Naive thymus-derived CD4-positive, alpha-beta T cell (primary cell): ENCODE measurements around the gene ROBO3. TPM values are rescaled to one million over a fixed set of nuclear protein-coding genes. Genes with fewer than 3 reads are reported as not detected.

Experiments used
- ATAC-seq: fragments of 150-1000 bp; cut with Tn5 transposase; 2 replicates; pipeline ENCODE4 v1.10.0; 2021; ENCODE audit warnings: mild to moderate bottlenecking, moderate library complexity
- CTCF ChIA-PET: fragments of 350-600 bp; sonication (Branson Sonifier 250); formaldehyde crosslinking; loops from one replicate; lab custom pipeline; 2021; ENCODE audit warnings: antibody characterized with exemption; lab: Charles Lee
- POLR2A ChIA-PET: fragments of 350-600 bp; sonication (Branson Sonifier 250); formaldehyde crosslinking; loops from one replicate; lab custom pipeline; 2021; ENCODE audit warnings: antibody characterized with exemption, inconsistent platforms; lab: Charles Lee
- DNase-seq, 9 donors: peaks; one replicate each; pipeline versions ENCODE4 v3.0.0 to v3.0.0-alpha.2; 2020 to 2022; ENCODE audit warnings: mixed read lengths in 1 of 9
- H3K27ac ChIP-seq: one replicate; pipeline ENCODE4 v1.7.0; 2013; ENCODE audit warnings: mild to moderate bottlenecking, low read depth, low read length, moderate library complexity
- H3K27me3 ChIP-seq, 2 donors: one replicate each; pipeline ENCODE4 v1.7.0; 2013; ENCODE audit warnings: low read length in 2 of 2, mild to moderate bottlenecking in 2 of 2, moderate library complexity in 2 of 2; ENCODE audit not compliant: control insufficient read depth in 2 of 2, insufficient read depth in 2 of 2
- H3K36me3 ChIP-seq, 3 experiments: 1 replicate in 2 of 3; 2 replicates in 1 of 3; pipeline ENCODE4 v1.7.0; 2013; ENCODE audit warnings: low read length in 3 of 3, mild to moderate bottlenecking in 3 of 3, moderate library complexity in 1 of 3; ENCODE audit not compliant: insufficient read depth in 3 of 3, control insufficient read depth in 2 of 3
- H3K4me1 ChIP-seq, 2 donors: one replicate each; pipeline ENCODE4 v1.7.0; 2013; ENCODE audit warnings: low read length in 2 of 2, mild to moderate bottlenecking in 2 of 2, moderate library complexity in 1 of 2; ENCODE audit not compliant: control insufficient read depth in 2 of 2, insufficient read depth in 2 of 2
- H3K4me3 ChIP-seq: 2 replicates; pipeline ENCODE4 v1.7.0; 2013; ENCODE audit warnings: mild to moderate bottlenecking, low read length
- H3K9me3 ChIP-seq, 3 experiments: 1 replicate in 2 of 3; 2 replicates in 1 of 3; pipeline ENCODE4 v1.7.0; 2013; ENCODE audit warnings: low read length in 3 of 3; ENCODE audit not compliant: control insufficient read depth in 2 of 3
- H3K27ac Mint-ChIP-seq, 9 donors: one replicate each; pipeline ENCODE4 v1.8.0; 2020 to 2022; ENCODE audit warnings: mixed read lengths in 9 of 9, mild to moderate bottlenecking in 8 of 9, moderate library complexity in 5 of 9, inconsistent platforms in 2 of 9
- H3K27me3 Mint-ChIP-seq, 5 donors: one replicate each; pipeline ENCODE4 v1.8.0; 2021 to 2022; ENCODE audit warnings: mixed read lengths in 5 of 5, mild to moderate bottlenecking in 1 of 5
- H3K36me3 Mint-ChIP-seq, 5 donors: one replicate each; pipeline ENCODE4 v1.8.0; 2020 to 2022; ENCODE audit warnings: mixed read lengths in 5 of 5, mild to moderate bottlenecking in 3 of 5, inconsistent platforms in 1 of 5
- H3K4me1 Mint-ChIP-seq, 7 donors: one replicate each; pipeline ENCODE4 v1.8.0; 2020 to 2022; ENCODE audit warnings: mixed read lengths in 7 of 7, mild to moderate bottlenecking in 3 of 7, inconsistent platforms in 1 of 7
- H3K4me3 Mint-ChIP-seq, 10 donors: one replicate each; pipeline ENCODE4 v1.8.0; 2020 to 2022; ENCODE audit warnings: mild to moderate bottlenecking in 10 of 10, mixed read lengths in 10 of 10, moderate library complexity in 6 of 10, inconsistent platforms in 2 of 10
- H3K9me3 Mint-ChIP-seq, 11 donors: one replicate each; pipeline ENCODE4 v1.8.0; 2020 to 2022; ENCODE audit warnings: mixed read lengths in 11 of 11, mild to moderate bottlenecking in 4 of 11, inconsistent platforms in 1 of 11, moderate library complexity in 1 of 11
- intact Hi-C, 2 donors: fragments of 100-400 bp; cut with micrococcal nuclease; formaldehyde crosslinking; loops; one replicate each; pipeline ENCODE4 v1.15.1; 2023
- polyA plus RNA-seq, 2 donors: library from polyadenylated mRNA; unstranded; fragments of 300-500 nt; fragmentation: Illumina TruSeq; gene quantifications; one replicate each; pipeline ENCODE4 v1.2.3, GENCODE V29; 2021
- total RNA-seq, 6 experiments: library from RNA in 5 of 6; stranded (reverse) in 5 of 6; gene quantifications; 1 replicate in 5 of 6; 2 replicates in 1 of 6; pipeline ENCODE4 v1.2.3 and lab custom pipeline; 2021 to 2026

ROBO3 gene
- total and polyA plus RNA-seq, 7 experiments from 2014 or later, result 3.6 to 51.3 (median 26.9) TPM

DNA sequence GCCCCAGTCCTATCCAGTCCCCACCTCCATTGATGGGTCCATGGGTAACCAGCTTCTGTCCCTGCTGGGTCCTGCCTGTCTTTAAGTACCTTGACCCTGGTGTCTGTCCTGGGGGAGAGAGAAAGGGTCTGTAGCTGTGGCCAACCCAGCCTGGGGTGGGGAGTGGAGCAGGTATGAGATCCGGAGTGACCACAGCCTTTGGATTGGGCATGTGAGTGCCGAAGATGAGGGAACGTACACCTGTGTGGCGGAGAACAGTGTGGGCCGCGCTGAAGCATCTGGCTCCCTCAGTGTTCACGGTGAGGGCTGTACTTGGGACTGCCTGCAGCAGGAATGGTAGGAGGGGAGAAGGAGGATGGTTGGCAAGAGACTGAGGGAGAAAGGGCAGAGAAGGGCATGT is 5.2 kb downstream of the ROBO3 start:
- intact Hi-C loops, result no loop called here
- H3K27me3 ChIP-seq, result peaks cover 18 to 45% of the 10 kb centered on the region in 2 donors
- H3K27ac ChIP-seq, result no peak overlapping the region
- Mint-ChIP-seq H3K4me3 (no peak overlapping the region), H3K27ac (peak overlapping the region in 1 of 9 donors; percentile 44), H3K36me3 (peaks cover 0 to 4% (median 0%) of the 10 kb centered on the region in 5 donors), H3K4me1 (peaks cover 8 to 43% (median 32%) of the 10 kb centered on the region in 7 donors), H3K9me3 (peaks cover 0 to 5% (median 0%) of the 10 kb centered on the region in 11 donors), H3K27me3 (peaks cover 62 to 97% (median 80%) of the 10 kb centered on the region in 5 donors)
- peaks cover 5 to 23% of the 10 kb centered on the region in 2 donors for H3K4me1 ChIP-seq
- POLR2A ChIA-PET, result interaction anchor here (1.2 kb wide), 1 partner anchor 74 kb away, joined by 3 read pairs; no protein-coding TSS in a partner anchor
- no peak for DNase-seq
- CTCF ChIA-PET, result interaction anchor here (0.7 kb wide), 1 partner anchor 13 kb away, joined by 3 read pairs; no protein-coding TSS in a partner anchor
- no peaks in the 10 kb centered on the region for H3K36me3 ChIP-seq
- no peak overlapping the region for H3K4me3 ChIP-seq
- no peak for ATAC-seq
- H3K9me3 ChIP-seq, result no peaks in the 10 kb centered on the region

DNA sequence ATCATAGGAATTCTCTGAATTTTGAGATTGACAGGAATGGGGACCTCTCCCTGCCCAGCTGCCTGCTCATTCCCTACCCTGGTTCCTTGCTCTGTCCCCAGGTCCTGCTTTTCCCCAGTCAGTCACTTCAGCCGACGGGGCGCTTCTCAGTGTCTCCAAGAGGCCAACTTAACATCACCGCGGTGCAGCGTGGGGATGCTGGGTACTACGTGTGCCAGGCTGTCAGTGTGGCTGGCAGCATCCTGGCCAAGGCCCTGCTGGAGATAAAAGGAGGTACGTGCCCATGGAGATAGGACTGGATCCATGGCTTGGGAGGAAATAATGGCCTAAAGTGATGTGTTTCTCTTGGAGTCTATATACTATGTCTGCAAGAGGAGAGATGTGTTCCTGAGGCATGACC is 7.0 kb downstream of the ROBO3 start:
- Mint-ChIP-seq H3K4me1 (peaks cover 18 to 33% (median 28%) of the 10 kb centered on the region in 7 donors), H3K27me3 (peaks cover 51 to 85% (median 70%) of the 10 kb centered on the region in 5 donors), H3K36me3 (peaks cover 0 to 1% (median 0%) of the 10 kb centered on the region in 5 donors), H3K27ac (no peak overlapping the region), H3K4me3 (no peak overlapping the region), H3K9me3 (peaks cover 0 to 4% (median 0%) of the 10 kb centered on the region in 11 donors)
- no peaks in the 10 kb centered on the region for H3K9me3 ChIP-seq
- no peaks in the 10 kb centered on the region for H3K36me3 ChIP-seq
- no peak overlapping the region for H3K4me3 ChIP-seq
- ChIA-PET CTCF (no interaction called here), POLR2A (no interaction called here)
- H3K4me1 ChIP-seq, result peaks cover 7 to 18% of the 10 kb centered on the region in 2 donors
- DNase-seq (no peak), ATAC-seq (no peak)
- peaks cover 7 to 31% of the 10 kb centered on the region in 2 donors for H3K27me3 ChIP-seq
- no peak overlapping the region for H3K27ac ChIP-seq
- intact Hi-C loops, result no loop called here

DNA sequence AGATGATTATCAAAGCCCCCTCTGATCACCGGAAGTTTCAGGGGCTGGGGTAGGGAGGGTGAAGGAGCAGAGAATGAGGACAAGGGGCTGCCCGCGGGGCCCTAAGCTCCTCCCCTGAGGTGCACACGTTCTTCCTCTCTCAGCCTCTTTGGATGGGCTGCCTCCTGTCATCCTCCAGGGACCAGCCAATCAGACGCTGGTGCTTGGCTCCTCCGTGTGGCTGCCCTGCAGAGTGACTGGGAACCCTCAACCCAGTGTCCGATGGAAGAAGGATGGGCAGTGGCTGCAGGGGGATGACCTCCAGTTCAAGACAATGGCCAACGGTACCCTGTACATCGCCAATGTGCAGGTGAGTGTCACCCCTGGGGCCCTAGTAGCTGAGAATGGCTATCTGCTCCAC is 7.5 kb downstream of the ROBO3 start:
- Histone ChIP-seq H3K27ac (no peak overlapping the region), H3K4me3 (no peak overlapping the region), H3K9me3 (no peaks in the 10 kb centered on the region), H3K4me1 (peaks cover 7 to 20% of the 10 kb centered on the region in 2 donors), H3K36me3 (no peaks in the 10 kb centered on the region), H3K27me3 (peaks cover 5 to 27% of the 10 kb centered on the region in 2 donors)
- peaks cover 46 to 83% (median 65%) of the 10 kb centered on the region in 5 donors for H3K27me3 Mint-ChIP-seq
- no peak for DNase-seq
- CTCF ChIA-PET, result no interaction called here
- H3K36me3 Mint-ChIP-seq, result no peaks in the 10 kb centered on the region
- POLR2A ChIA-PET, result no interaction called here
- ATAC-seq, result no peak
- no peak overlapping the region for H3K4me3 Mint-ChIP-seq
- peaks cover 0 to 4% (median 0%) of the 10 kb centered on the region in 11 donors for H3K9me3 Mint-ChIP-seq
- peaks cover 18 to 34% (median 28%) of the 10 kb centered on the region in 7 donors for H3K4me1 Mint-ChIP-seq
- H3K27ac Mint-ChIP-seq, result no peak overlapping the region
- intact Hi-C loops, result no loop called here

DNA sequence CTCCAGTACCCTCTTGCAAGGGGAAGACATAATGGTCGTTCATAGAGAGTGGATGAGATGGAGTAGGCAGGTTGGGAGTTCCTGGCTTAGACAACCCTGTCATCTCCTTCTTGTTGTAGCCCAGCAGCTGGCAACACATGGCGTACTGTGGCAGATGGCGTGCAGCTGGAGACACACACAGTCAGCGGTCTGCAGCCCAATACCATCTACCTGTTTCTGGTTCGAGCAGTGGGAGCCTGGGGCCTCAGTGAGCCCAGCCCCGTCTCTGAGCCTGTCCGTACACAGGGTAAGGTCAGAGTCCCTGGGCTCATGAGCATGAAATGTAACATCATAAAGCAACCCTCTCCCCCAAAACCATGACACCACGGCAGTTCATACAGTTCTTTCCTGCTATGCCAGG is 8.7 kb downstream of the ROBO3 start:
- Histone ChIP-seq H3K36me3 (no peaks in the 10 kb centered on the region), H3K9me3 (no peaks in the 10 kb centered on the region), H3K27me3 (peaks cover 0 to 17% of the 10 kb centered on the region in 2 donors), H3K4me1 (peaks cover 7 to 12% of the 10 kb centered on the region in 2 donors), H3K27ac (no peak overlapping the region), H3K4me3 (no peak overlapping the region)
- POLR2A ChIA-PET, result no interaction called here
- Mint-ChIP-seq H3K4me1 (peaks cover 11 to 35% (median 25%) of the 10 kb centered on the region in 7 donors), H3K36me3 (no peaks in the 10 kb centered on the region), H3K27me3 (peaks cover 34 to 71% (median 53%) of the 10 kb centered on the region in 5 donors), H3K4me3 (peak overlapping the region in 2 of 10 donors; percentile 31 to 61), H3K27ac (no peak overlapping the region), H3K9me3 (peaks cover 0 to 2% (median 0%) of the 10 kb centered on the region in 11 donors)
- no peak for DNase-seq
- no peak for ATAC-seq
- CTCF ChIA-PET, result no interaction called here
- intact Hi-C loops, result no loop called here

DNA sequence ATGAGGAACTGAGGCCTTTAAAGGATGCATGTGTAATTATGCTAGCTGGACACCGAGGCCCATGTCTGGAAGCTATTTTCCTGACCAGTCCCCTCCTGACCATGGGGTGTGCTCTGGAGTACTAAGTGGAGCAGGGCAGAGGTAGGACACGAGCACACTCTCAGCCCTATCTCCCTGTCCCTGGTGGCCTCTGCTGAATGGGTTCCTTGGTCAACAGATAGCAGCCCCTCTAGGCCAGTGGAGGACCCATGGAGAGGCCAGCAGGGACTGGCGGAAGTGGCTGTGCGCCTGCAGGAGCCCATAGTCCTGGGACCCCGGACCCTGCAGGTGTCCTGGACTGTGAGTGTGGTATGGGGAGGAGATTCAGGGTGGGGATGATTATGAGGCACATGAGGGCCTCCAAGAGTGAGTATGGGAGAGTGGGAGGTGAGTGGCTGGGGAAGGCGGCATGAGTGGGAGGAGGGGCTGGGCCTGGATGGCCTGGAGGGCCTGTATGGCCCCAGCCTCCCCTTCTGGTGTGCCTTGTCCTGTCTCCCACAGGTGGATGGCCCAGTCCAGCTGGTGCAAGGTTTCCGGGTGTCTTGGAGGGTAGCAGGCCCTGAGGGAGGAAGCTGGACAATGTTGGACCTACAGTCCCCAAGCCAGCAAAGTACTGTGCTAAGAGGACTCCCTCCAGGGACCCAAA is 9.5 kb downstream of the ROBO3 start:
- Mint-ChIP-seq H3K4me1 (peaks cover 11 to 34% (median 22%) of the 10 kb centered on the region in 7 donors), H3K27ac (peak overlapping the region in 1 of 9 donors; percentile 9), H3K9me3 (peaks cover 0 to 2% (median 0%) of the 10 kb centered on the region in 11 donors), H3K4me3 (peak overlapping the region in 7 of 10 donors; percentile 32 to 93 (median 66)), H3K36me3 (no peaks in the 10 kb centered on the region), H3K27me3 (peaks cover 29 to 63% (median 46%) of the 10 kb centered on the region in 5 donors)
- Histone ChIP-seq H3K9me3 (no peaks in the 10 kb centered on the region), H3K4me1 (peaks cover 7 to 9% of the 10 kb centered on the region in 2 donors), H3K27ac (no peak overlapping the region), H3K4me3 (no peak overlapping the region), H3K27me3 (peaks cover 0 to 10% of the 10 kb centered on the region in 2 donors), H3K36me3 (no peaks in the 10 kb centered on the region)
- ATAC-seq, result no peak
- intact Hi-C loops, result loop anchor here (5.0 kb wide), 4 partner anchors 48 to 1132 kb away; partner anchors contain the start of genes HYLS1 (in 1 of the 2) and ZNF202 (in 1 of the 2)
- POLR2A ChIA-PET, result no interaction called here
- CTCF ChIA-PET, result interaction anchor here (0.6 kb wide), 1 partner anchor 93 kb away, joined by 3 read pairs; no protein-coding TSS in a partner anchor
- no peak for DNase-seq

DNA sequence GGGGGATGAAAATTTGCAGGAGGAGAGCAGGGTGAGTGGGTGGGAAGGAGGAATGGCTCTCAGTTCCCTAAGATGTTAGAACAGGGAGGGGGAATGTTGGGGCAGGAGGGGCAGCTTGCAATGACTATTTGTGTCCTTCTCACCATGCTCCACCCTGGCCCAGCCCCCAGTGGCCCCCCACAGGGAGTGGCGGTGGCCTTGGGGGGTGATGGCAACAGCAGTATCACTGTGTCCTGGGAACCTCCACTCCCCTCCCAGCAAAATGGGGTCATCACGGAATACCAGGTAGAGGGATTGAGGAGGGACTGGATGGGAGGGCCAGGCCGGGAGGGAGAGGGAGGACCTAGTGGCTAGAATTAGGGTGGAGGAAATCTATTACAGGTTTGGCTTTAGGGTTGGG is 10.2 kb downstream of the ROBO3 start:
- Histone ChIP-seq H3K9me3 (no peaks in the 10 kb centered on the region), H3K4me3 (peak overlapping the region; percentile 98), H3K27me3 (peaks cover 0 to 4% of the 10 kb centered on the region in 2 donors), H3K36me3 (no peaks in the 10 kb centered on the region), H3K27ac (no peak overlapping the region), H3K4me1 (peaks cover 7 to 9% of the 10 kb centered on the region in 2 donors)
- ATAC-seq (no peak), DNase-seq (no peak)
- Mint-ChIP-seq H3K4me3 (peak overlapping the region; percentile 63 to 93 (median 89)), H3K36me3 (no peaks in the 10 kb centered on the region), H3K9me3 (no peaks in the 10 kb centered on the region), H3K4me1 (peaks cover 11 to 34% (median 24%) of the 10 kb centered on the region in 7 donors), H3K27me3 (peaks cover 22 to 56% (median 39%) of the 10 kb centered on the region in 5 donors), H3K27ac (peak overlapping the region in 4 of 9 donors; percentile 33 to 65 (median 42))
- POLR2A ChIA-PET, result interaction anchor here (1.4 to 1.5 kb wide), 2 partner anchors 9 to 78 kb away, joined by 5 to 17 read pairs; partner anchors contain the start of gene CCDC15
- CTCF ChIA-PET, result interaction anchor here (1.0 to 1.4 kb wide), 6 partner anchors 9 to 267 kb away, joined by 3 to 19 read pairs (median 6); partner anchors contain the start of genes CCDC15 and ROBO3
- intact Hi-C loops, result loop anchor here (5.0 kb wide), 4 partner anchors 47 to 1133 kb away; partner anchors contain the start of genes HYLS1 (in 1 of the 2) and ZNF202 (in 1 of the 2)
